GM19438 (cell line): Measurements from ENCODE around the gene SNW1.

Experiments
- ATAC-seq: cut with Tn5 transposase; IDR thresholded peaks from one replicate; pipeline ENCODE4 v1.9.1; 2021; ENCODE audit warnings: low read depth; ENCODE audit not compliant: unreplicated experiment

SNW1 gene

DNA sequence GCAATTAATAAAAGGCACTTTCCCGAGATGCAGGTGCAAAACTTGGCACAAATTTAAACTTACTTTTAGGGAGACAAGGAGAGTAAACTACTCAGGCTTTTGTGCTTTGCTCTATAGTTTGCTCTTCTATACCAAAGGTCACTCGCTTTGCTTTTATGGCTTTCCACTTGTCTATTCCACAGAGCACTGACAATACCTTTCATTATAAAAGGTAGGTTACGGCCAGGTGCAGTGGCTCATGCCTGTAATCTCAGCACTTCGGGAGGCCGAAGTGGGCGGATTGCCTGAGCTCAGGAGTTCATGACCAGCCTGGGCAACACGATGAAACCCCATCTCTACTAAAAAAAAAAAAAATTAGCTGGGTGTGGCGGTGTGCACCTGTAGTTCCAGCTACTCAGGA, 86.0 kb downstream of the SNW1 start:
- no peak for ATAC-seq

DNA sequence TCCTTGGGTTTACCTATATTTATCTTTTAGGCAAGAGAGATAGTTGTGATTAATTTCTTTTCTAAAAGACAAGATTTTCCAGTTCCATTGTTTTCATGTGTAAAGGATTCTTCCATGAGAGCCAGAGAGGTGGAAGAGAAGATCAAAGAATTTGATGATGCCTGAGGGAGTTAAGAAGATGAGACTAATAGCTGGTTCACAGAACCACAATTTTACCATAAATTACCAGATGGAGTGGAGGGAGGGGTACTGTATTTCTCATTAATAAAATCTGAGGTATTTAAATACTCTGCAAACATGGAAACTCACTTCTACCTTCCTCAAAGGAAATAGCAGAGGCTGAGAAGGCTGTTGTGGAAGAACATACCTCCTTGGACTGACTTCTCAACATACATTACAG, 87.8 kb downstream of the SNW1 start:
- ATAC-seq, result no peak
